B cell (primary cell): Measurements from ENCODE around the gene YARS2.
"Not testable (repeated sequence)": the region's sequence is repeated elsewhere in the genome, so short reads cannot be mapped to it uniquely, and the experiment has no call there.

ENCODE experiments used
- CTCF ChIP-seq: fragments of 200-600 bp; IDR thresholded peaks from one replicate; pipeline ENCODE4 v1.8.0; 2022; ENCODE audit warnings: antibody characterized with exemption, mild to moderate bottlenecking
- EZH2 ChIP-seq: IDR thresholded peaks from 2 replicates; pipeline ENCODE4 v1.6.1; 2012; ENCODE audit warnings: borderline replicate concordance, low read depth, mild to moderate bottlenecking, moderate library complexity, low read length; ENCODE audit not compliant: insufficient read depth, poor library complexity, severe bottlenecking

DNA sequence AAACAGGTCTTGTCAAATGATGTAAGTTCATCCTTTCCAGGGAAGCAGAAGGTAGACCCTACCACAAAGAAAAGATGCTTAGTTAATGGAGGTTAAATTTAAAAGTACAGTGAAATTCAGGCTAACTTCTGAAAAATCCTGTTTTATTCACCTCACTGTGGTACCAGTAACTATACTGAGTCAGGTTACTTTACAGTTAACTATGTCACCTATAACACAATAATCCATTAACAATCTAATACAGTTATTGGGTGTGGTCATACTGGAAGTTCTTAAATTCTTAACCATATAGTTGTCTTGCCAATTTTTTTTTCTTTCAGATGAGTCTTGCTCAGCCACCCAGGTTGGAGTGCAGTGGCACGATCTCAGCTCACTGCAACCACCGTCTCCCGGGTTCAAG is 30.4 kb downstream of the YARS2 start:
- TF ChIP-seq CTCF, EZH2: not testable (repeated sequence)
